ENCODE results near the gene DLGAP4.
"Not testable (repeated sequence)": the region's sequence is repeated elsewhere in the genome, so short reads cannot be mapped to it uniquely, and the experiment has no call there.

Gene DLGAP4

DNA sequence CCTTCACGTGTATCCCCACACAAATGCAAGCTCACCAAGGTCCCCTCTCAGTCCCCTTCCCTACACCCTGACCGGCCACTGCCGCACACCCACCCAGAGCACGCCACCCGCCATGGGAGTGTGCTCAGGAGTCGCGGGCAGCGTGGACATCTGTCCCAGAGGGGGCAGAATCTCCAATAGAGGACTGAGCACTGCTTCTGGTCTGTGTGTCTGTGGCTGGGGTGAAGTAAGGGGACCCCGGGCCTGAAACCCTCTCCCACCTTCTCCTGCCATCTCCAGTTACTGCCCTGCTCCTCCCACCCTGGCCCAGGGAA lies 243.4 kb downstream of the DLGAP4 start:
- no peak for DNase-seq (ENCODE audit: low spot score)
- TF ChIP-seq, protein P1, sequence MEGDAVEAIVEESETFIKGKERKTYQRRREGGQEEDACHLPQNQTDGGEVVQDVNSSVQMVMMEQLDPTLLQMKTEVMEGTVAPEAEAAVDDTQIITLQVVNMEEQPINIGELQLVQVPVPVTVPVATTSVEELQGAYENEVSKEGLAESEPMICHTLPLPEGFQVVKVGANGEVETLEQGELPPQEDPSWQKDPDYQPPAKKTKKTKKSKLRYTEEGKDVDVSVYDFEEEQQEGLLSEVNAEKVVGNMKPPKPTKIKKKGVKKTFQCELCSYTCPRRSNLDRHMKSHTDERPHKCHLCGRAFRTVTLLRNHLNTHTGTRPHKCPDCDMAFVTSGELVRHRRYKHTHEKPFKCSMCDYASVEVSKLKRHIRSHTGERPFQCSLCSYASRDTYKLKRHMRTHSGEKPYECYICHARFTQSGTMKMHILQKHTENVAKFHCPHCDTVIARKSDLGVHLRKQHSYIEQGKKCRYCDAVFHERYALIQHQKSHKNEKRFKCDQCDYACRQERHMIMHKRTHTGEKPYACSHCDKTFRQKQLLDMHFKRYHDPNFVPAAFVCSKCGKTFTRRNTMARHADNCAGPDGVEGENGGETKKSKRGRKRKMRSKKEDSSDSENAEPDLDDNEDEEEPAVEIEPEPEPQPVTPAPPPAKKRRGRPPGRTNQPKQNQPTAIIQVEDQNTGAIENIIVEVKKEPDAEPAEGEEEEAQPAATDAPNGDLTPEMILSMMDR (IDR thresholded peaks at IDR 0.05; ENCODE audit: extremely low read depth, missing control alignments): no peak

DNA sequence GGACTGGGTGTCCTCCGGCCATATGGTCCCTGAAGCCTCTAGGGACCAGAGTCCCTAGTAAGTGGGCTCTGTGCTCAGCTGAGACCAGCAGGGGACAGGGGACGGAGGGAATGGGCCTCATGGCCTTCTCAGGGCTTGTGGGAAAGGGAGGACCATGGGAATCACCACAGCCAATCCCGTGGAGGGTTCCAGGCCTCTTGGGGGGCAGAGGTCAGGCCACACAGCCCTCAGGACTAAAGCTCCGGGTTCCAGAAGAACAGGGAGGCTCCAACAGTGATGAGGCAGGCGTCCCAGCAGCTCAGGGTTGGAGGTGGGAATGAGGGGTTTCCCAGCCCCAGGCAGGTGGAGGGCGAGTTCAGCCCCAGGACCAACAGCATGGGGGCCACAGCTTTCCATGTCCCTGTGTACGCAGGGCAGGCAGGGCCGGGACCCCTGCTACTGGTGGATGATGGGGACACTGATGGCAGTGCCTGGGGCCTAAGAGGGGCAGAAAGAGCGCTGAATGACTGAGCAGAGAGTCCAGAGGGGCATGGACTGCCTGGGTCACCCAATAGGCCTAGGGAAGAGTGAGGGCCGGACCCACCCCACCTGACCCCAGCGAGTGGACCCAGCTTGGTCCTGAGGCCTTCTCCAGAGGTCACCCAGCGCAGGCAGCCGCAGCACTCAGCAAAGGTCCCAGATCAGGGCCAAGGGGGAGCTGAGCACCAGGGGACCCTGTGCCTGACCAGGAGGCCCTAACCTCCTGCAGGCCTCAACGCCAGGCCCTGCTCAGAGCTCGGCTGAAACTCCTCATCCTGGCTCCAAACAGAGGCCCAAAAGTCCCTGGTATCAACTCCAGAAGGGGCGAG lies 244.0 kb downstream of the DLGAP4 start:
- DNase-seq (ENCODE audit: low spot score): no peak
- TF ChIP-seq, protein P1 (IDR thresholded peaks at IDR 0.05; ENCODE audit: extremely low read depth, missing control alignments): no peak

DNA sequence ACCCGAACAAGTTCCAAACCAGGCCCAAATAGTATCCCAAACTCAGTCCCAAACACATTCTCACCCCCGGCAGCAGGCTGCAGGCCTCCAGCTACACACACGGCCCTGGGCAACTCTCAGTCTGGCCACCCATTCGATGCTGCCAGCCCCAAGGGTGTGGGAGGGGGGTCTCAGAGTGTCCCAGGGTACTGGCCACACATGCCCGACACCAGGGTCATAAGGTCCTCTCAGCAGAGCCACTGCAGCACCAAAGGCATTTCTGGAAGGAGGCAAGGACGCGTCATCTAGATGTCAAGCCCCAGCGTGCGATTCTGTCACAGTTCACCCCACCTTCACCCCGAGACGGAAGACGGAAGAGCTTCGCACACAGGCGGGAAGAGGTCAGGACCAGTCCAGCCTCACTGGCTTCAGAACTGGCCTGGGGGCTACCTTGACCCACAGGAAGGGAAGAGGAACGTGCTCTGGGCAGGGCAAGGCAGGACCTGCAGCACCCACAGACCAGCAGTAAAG lies 244.7 kb downstream of the DLGAP4 start:
- TF ChIP-seq, protein P1 (IDR thresholded peaks at IDR 0.05; ENCODE audit: extremely low read depth, missing control alignments): no peak
- DNase-seq (ENCODE audit: low spot score): no peak

DNA sequence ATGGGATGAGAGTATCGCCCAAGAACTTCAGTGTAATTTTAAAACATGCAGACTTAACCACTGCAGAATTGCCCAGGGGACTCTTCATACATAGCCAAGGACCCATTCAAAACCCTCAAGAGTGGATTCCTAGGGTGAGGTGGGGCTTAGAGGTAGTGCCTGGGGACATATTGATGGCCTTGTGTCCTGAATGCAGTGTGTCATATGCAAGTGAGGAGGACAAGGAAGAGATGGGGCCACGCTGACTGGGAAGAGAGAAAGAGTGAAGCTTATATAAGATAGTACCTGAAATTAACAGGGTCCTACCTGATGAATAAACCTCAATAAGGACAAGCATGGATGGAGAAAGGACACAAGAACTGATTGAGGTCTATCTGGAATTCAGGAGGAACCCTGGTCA lies 249.1 kb downstream of the DLGAP4 start:
- DNase-seq (ENCODE audit: low spot score): no peak
- TF ChIP-seq, protein P1 (IDR thresholded peaks at IDR 0.05; ENCODE audit: extremely low read depth, missing control alignments): no peak

DNA sequence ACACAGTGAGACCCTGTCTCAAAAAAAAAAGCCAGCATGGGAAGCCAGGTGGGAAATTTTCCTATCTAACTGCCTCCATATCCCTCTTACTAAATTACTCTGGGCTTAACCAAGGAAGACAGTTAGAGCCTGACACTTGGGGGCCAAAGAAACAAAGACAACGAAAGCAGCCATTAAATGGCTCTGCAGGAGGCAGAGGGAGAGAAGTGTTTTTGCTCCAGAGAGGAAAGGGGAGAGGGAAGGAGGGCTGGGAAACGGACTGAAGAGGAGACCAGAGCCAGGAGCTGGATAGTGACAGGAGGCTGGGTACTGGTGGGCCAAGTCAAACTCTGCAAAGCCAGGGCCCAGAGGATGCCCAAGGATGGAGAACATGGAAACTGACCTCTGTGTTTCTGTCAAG lies 256.6 kb downstream of the DLGAP4 start:
- DNase-seq (ENCODE audit: low spot score): no peak
- TF ChIP-seq, protein P1 (IDR thresholded peaks at IDR 0.05; ENCODE audit: extremely low read depth, missing control alignments): no peak

DNA sequence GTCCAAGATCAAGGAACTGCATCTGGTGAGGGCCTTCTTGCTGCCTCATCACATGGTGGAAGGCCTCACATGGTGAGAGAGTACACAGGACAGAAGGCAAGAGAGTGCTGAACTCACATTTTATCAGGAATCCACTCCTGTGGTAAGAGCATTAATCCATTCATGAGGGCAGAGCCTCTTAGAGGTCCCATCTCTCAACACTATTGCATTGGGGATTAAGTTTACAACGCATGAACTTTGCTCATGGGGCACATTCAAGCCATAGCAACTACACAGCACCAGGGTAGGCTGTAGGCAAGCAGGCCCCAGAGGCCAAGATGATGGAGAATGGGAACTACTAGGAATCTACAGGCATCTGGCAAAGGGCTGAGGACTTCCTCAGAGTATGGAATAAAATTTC lies 257.2 kb downstream of the DLGAP4 start:
- no peak for DNase-seq (ENCODE audit: low spot score)
- TF ChIP-seq, protein P1 (IDR thresholded peaks at IDR 0.05; ENCODE audit: extremely low read depth, missing control alignments): no peak

DNA sequence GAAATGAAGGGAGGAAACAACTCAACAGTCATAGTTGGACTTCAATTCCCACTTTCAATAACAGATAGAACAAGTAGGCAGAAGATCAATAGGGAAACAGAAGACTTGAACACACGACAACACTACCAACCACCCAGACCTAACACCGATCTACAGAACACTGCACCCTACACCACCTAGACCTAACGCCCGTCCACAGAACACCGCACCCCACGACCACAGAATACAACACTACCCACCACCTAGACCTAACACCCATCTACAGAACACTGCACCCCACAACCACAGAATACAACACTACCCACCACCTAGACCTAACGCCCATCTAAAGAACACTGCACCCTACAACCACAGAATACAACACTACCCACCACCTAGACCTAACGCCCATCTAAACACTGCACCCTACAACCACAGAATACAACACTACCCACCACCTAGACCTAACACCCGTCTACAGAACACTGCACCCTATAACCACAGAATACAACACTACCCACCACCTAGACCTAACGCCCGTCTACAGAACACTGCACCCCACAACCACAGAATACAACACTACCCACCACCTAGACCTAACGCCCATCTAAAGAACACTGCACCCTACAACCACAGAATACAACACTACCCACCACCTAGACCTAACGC lies 258.1 kb downstream of the DLGAP4 start:
- not testable (repeated sequence) for DNase-seq (ENCODE audit: low spot score)

DNA sequence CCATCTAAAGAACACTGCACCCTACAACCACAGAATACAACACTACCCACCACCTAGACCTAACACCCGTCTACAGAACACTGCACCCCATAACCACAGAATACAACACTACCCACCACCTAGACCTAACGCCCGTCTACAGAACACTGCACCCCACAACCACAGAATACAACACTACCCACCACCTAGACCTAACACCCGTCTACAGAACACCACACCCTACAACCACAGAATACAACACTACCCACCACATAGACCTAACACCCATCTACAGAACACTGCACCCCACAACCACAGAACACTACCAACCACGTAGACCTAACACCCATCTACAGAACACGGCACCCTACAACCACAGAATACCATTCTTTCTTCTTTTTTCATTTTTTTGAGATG lies 258.6 kb downstream of the DLGAP4 start:
- not testable (repeated sequence) for DNase-seq (ENCODE audit: low spot score)
